Umbilical cord (tissue), 2 donors: ENCODE results near the gene LINGO4. TPM values are rescaled to one million over a fixed set of nuclear protein-coding genes. Genes with fewer than 3 reads are reported as not detected.
A peak's percentile ranks its signal among the peaks of the same experiment; 100 is the strongest.

Experiments
- DNase-seq: peaks from one replicate; pipeline ENCODE4 v3.0.0-alpha.2; 2015; ENCODE audit warnings: low spot score
- total RNA-seq: library from RNA; depleted of rRNA; stranded (reverse); fragments of >200 nt; gene quantifications from one replicate; pipeline ENCODE4 v1.2.3, GENCODE V29; 2014; ENCODE audit warnings: low replicate concordance; ENCODE audit not compliant: insufficient read depth

LINGO4 gene
- total RNA-seq, 1 donor from 2014 or later = 0.96 TPM

DNA sequence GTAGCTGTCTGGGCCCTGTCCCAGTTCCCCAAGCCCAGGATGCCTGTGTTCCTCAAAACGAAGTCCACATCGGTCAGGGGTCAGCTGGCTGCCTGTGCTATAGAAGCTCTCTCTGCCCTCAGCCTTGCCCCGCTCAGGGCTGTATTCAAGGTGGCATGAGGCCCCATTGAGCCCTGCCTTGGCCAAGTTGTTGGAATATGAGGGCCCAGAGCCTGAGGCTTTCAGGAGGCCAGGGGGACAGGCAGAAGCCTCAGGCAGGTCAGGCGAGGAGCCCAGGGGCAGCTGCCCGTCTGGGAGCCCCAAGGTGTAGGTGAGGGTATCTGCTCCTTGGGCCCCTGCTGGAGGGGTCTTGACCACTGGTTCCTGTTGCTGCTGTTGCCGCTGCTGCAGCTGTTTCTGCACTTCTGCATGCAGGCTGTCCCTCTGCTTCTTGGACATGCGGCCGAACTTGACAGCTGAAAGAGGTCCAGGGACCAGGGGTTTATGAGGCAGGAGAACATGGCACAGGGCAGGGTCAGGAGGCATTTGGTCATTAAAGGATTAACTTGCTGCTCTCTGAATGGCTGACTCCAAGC, 9.8 kb upstream of the LINGO4 start:
- no peak for DNase-seq

DNA sequence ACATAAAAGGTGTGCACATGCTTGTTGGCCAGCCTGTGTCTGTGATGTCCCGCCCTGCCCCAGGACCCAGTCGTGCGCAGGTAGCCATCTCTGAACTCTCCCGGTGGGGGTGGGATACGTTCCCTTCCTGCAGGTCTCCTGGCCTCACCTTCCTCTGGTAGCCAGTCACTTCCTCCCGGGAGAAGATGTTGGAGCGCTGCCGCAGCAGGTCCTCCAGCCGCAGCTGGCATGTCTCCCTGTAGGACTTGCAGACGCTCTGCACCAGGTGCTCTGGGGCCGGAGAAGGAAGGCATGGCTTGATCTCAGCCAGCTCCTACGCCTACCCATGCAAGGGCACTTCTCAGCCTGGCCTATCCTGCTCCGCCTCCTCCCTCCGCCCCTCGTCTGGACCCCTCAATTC, 9.2 kb upstream of the LINGO4 start:
- DNase-seq = no peak

DNA sequence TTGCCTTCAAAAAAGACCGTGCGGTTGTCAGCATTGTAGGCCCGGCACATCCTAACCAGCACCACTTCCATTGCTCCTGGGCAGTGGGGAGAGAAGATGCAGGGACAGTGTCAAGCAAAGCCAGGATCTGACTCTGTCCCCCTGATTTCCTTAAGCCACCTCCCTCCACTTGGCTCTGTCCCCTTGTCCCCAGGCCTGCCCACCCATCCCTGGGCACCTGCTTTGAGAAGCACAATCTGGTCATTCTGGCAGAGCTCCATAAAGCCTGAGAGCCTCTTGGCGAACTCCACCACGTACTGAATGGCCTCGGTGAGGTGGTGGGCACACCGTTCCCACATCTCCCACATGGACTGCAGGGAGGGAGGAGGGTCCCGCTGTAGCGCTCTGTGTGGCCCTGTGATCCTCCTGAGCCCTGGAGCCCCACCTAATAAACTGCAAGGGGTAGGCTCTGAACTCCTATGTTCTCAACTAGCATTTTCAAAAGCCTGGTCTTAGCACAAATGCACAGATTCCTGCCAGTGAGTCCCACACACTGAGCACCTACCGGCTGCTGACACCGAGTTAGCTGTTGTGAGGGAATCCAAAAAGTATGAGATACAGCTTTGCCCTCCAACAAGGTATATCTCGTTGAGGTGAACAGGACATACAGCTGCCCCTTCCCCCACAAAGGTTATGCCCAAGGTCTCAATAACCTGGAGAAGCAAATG, 8.2 kb upstream of the LINGO4 start:
- DNase-seq = no peak

DNA sequence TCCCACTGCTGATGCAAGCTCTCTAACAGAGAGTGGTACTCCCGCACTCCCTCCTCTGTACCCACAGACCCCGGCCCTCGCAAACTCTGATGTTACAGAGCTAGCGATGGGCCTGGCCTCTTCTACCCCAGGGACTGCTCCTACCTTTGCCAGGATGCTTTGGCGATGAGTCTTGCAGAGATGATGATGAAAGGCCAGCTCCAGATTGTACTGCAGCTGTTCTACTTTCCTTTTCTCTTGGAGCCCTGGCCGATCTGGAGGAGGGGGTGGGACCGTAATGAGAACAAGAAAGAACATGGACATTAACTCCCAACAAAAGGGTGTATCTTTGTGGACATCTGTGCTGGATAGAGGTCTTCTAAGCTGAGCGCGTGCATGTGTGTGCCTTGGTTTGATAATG, 6.0 kb upstream of the LINGO4 start:
- DNase-seq = no peak

DNA sequence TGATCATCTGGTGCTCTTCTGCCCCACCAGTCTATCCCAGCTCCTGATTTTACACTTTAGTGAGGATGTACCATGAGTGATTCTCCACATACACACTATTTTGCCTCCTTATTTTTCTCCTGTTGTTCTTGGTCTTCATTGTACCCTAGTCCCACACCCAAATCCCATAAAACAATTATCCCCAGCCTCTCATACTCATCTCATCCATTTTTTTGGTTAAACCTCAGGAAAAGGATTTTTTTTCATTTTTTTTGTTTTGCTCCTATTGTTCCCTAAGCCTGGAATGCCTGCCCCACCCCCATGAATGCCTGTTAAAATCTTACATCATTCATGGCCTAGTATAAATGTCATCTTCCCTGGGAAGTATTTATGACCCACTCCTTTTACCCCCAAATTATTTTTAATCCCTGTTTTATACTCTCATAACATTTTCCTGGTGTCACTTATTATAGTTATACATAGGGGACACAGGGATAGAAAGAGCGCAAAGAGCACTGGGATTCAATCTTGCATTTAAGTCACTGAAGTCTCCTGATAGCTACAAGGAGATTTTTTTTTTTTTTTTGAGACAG, 4.9 kb upstream of the LINGO4 start:
- no peak for DNase-seq

DNA sequence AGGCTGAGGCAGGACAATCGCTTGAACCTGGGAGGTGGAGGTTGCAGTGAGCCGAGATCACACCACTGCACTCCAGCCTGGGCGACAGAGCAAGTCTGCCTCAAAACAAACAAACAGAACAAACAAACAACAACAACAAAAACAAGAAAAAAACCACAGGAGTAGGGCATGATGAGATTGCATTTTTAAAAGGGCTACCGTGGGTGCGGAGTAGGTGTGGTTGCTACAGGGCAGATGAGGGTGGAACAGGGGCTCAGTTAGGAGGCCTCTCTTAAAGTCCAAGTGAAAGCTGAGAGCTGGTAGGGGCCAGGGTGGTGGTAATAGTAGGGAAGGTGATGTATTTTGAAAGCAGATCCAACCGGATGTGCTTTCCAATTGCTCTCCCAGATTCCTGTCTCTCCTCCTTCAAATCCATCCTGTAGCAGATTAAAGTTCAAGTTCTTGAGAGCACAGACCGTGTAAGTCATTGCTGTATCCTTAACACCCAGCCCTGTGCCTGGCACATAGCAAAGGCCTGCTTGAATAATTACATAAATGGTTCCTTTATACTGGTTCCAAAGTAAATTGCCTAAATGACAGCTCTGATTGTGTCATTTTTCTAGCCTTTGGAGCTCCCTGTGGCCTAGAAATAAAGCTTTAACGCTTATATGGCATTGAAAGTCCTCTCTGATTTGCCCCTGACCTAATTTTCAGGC, 4.2 kb upstream of the LINGO4 start:
- DNase-seq = no peak

DNA sequence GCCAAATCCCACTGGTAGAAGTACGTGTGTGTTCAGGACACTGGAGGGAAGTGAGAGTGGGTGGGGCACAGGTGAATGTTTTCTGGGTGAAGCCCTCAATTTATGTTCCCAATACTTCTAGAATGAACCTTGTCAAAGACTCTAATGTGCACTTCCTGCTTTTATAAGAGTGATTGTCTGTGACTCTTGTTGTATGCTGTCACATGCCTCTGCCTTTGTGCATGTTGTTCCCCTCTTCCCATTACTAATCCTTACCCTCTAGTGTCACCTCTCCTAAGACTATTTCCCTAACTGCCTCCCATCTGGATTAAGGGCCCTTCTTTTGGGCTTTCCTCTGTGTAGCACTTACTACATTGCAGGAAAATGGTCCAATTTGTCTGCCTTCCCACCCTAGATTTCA, 2.5 kb upstream of the LINGO4 start:
- DNase-seq = no peak

DNA sequence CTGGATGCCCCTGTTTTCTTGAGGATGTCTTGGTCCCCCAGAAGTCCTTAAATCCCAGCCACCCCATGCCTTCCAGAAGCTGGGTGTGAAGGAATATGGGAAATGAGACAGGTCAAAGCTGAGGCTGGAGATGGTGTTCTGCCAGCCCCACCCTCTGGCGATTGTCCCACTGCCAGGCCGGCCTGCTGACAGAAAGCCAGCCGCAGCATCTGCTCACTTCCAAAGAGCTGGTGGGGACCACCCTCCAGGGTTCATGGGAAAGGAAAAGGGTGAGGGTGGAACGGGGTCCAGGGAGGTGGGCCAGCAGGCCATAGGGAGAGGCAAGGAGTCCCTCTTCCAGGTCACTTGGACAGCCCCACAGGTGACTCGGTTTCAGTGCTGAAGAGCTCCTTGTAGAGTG, 1.9 kb upstream of the LINGO4 start:
- DNase-seq = no peak

DNA sequence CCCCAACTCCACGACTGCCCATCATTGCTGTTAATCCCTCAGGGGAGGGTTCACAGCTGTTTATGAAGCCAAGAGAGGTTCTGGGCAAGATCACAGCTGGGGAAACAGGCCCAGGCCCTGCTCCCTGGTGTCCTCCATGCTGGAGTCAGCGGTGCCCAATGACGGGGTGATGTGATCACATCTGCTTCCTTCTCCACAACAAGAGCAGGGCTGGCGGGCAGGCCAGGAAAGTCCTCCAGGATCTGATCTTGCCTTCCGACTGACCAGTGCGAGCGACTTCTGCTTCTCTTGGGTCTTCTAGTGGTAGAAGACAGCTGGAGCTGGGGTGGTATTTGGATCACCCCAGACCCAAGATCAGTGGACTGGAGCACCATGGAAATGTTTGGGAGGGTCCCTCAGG, 951 bp upstream of the LINGO4 start:
- DNase-seq = no peak

DNA sequence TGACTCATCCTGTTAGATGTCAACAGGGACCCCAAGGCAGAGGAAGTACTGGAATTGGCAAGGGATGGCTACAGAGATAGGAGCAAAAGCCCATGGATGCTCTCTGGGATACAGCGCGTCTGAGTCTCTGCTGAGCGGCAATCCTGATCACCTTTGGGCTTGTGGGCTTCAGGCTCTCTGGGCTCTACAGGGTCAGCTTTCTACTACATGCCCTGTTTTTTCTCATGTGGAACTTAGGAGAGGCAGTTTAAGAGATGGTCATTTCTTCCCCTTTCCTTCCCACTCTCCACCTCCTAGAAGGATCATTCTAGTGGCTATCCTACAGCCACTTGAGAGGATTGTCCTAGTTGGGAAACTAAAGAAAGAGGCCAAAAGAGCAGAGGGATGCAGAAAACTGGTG, 1.3 kb downstream of the LINGO4 start:
- no peak for DNase-seq

DNA sequence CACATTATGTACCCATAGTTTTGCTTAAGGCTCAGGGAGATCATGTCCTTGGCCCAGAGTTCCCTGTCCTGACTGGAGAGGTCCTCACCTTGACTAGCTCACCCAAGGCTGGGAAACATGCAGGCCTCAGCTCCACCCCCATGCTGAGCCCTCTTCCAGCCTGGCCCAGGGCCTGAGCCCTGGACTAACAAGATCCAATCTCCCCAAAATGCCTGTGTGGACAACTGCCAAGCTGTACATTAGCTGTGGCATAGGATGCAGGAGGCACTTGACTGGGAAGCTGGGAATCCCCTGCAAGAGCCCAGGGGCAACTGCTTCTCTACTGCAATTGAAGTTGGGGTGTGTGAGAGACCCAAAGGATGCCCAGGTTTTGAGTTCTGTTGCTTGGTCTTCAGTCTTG, 2.1 kb downstream of the LINGO4 start:
- no peak for DNase-seq

DNA sequence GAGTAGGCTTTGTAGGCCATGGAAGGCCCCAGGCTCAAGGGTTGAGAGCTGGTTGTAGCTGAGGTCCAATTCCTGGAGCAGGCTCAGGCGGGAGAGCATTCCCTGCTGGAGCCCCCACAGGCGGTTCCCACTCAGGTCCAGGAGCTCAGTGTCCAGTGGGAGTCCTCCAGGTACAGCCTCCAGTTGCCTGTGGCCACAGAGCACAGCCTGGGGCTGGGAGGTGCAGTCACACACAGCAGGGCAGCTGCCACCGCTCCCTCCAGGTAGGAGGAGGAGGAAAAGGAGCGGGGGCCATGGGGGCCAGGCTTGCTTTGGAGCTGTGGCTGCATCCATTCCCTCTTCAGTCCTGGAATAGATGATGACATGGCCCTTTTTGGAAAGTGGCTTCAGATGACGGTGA, 2.8 kb downstream of the LINGO4 start:
- DNase-seq = no peak

DNA sequence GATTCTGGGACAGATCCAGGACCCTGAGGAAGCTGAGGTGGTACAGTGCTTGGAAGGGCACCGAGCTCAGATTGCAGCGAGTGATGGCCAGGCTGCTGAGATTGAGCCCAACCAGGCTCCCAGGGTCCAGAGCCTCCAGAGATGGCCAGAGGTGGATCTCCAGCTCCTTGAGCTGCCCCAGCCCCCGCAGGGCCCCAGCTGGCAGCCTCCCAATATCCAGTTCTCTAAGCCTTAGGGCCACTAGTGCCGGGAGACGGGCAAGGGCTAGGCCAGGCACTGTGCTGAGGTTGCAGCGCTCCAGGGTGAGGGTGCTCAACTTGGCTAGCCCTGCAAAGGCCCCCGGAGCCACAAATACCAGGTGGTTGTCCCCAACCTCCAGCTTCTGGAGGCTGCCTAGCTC, 3.4 kb downstream of the LINGO4 start:
- DNase-seq = no peak

DNA sequence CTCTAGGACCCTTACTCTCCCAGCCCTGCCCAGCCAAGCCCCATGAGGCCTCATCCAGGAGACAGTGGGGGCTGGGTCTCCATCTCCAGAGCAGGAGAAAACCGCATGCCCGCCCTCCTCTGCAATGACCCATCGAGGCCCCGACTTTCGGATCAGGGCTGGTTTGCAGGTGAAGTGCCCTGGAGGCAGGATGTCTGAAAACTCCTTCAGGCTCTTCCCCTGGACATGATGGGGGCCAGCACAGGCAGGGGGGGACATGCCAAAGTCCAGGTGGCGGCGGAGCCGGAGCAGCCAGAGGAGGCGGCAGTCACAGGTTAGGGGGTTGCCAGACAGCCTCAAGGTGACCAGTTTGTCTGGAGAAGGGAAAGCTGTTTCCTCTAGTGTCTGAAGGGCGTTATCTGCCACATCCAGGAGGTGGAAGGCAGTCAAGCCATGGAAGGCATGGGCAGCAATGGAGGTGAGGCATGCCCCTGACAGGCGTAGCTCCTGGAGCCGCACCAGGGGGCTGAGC, 3.9 kb downstream of the LINGO4 start:
- DNase-seq = no peak

DNA sequence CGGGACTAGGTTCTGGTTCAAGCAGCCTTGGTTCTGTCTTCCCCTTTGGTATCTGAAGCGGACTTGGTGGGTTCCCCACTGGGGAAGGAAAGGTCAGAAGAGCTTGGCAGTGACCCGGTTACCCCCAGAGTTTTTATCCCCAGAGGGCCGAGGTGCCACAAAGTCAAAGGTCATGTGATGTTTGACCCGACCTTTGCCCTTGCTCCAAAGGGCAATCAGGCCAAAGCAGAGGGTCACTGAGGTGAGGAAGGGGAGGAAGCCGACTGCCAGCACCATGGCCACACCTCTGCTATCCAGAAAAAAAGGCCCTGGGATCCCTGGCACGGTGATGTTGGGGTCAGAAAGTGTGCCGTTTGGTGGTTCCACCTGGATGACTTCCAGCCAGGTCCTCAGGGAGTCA, 4.4 kb downstream of the LINGO4 start:
- DNase-seq = no peak

DNA sequence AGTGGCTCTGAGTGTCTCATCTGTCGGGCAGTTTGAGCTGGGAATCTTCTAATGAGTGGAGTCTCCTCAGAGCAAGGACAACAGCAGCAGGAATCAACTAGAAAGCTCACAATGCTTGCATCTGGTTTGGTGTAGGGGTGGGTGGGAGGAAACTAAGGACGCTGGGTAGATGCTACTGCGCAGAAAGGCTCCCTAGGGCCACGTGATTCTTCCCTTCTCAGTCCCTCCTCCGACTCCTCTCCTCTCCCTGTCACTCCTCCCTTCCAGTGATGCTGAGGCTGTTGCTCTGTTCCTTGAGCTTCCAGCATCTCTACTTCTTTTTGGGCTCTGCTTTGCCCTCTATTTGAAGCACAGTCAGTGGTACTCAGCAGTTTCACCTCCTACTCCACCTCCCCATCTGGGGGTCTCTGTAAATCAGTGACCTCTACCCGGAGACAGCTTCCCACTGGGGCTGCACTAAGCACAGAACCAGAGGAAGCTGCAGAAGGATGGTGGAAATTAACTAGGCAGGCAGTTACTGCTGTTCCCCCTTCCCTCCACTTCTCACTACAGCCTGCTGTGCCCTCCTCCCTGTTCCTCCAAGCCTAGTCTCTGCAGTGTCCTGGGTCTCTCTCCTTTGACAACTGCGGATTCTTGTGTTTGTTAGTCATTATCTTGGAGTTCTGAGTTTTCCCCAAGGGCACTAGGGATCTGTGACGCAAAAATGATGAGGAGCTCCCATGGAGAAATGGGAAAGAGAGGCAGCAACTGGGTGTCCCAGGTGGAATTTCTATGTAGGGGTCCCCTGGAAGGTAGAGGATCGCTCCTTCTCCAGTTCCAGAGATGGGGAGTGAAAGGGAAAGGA, 5.8 kb downstream of the LINGO4 start:
- no peak for DNase-seq

DNA sequence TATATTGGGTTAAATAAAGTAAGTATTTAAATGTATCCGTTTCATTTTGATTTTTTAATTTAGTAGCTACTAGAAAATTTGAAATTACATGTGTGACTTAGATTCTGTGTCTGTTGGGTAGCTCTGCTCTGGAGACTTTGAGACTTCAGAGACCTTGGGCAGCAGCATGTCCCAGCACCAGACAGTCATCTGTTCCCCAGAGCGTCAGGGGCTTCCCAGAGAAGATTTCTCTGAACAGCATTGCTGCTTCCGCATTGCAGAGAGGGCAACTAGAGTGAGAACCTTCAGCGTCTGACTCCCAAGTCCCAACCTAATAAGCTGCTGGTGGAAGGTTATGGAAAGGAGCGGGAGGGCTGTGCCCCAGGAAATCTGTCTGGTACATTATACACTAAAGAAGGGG, 6.6 kb downstream of the LINGO4 start:
- no peak for DNase-seq

DNA sequence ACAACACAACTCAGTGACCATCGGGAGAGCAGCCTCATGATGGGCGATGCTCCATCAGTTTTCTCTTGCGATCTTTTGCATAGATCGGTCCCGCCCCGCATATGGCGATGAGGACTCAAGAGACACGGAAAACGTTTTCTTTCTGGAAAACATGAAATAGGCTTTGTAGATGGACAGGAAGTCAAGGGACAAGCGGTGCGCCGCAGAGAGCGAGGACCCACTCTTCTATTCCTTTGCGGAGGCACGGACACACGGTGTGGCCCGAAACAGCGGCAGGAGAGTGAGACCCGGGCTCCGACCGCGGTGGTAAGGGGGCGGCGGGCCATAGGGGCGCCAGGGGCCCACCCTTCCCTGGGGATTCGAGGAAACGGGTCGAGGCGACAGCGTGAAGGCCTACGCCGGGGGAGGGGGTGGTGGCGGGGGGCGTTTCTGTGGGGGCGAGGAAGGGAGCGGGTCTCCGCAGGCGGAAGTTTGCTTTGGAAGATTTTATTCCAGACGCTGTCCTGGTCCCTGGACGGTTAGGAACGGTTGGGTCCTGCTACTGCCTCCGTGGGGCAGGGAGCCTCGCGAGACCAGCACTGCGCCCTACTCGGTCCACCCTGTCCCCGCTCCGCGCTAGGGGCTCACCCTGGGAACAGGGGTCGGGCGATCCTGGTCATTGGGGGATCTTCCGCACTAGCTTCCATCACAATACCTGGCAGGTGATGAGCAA, 14.1 kb downstream of the LINGO4 start:
- no peak for DNase-seq

DNA sequence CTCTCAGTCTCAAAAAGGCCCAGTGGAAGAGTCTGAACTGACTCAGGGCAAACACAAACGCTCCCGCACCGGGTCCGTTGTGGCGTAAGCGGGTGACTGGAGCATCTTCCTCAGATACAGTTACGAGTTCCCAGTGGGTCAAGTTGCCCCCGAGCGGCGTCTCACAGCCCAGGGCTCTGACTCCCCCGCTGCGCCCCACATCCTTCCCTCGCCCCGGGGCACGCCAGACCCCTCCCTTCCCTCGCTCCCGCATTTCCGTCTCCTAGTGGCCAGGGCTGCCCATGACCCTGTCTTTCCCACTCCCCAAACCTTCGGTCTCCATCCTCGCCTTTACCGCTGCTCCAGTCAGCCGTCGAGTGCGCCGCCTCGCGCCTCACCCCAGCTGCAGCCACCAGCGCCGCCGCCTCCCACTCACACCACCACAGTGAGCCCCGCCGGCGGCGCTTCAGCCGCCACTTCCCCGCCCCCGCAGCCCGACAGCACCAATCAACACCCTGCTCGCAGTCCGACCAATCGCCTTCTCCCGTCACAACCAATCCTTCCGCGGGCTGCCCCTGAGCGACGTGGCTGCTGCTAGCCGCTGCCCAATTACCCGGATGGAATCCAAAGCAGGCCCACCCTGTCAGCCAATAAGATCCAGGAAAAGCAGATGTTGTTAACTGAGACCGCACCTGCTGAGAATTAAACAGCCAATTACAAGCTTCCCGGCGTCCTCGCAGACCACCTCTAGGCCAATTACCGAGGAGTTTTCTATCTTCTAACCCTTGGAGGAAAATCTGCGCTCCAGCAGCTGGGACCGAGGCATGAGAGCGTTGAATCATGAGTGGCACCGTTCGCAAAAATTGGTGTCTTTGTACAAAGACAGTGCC, 14.9 kb downstream of the LINGO4 start, which contains the start of gene TDRKH:
TSS of gene TDRKH (minus strand) at position 430 of the 869 bp plus-strand sequence. CDS start 7,478 bp downstream, outside the sequence.
- DNase-seq = peak; percentile 99

DNA sequence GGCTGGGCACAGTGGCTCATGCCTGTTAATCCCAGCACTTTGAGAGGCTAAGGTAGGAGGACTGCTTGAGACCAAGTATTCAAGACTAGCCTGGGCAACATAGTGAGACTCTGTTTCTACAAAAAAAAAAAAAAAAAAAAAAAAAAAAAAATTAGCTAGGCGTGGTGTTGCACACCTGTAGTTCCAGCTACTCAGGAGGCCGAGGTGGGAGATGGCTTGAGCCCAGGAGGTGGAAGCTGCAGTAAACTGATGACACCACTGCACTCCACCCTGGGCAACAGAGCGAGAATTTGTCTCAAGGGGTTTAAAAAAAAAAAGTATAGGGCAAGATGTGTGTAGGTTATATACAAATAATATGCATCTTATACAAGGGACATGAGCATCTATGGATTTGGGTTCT, 17.5 kb downstream of the LINGO4 start:
- DNase-seq = no peak
